Measurements from ENCODE around the gene MERTK. TPM values are rescaled to one million over a fixed set of nuclear protein-coding genes. Genes with fewer than 3 reads are reported as not detected.
"Not testable (repeated sequence)": the region's sequence is repeated elsewhere in the genome, so short reads cannot be mapped to it uniquely, and the experiment has no call there.

Gene MERTK
- 0.29 TPM in 2 replicates for total RNA-seq

DNA sequence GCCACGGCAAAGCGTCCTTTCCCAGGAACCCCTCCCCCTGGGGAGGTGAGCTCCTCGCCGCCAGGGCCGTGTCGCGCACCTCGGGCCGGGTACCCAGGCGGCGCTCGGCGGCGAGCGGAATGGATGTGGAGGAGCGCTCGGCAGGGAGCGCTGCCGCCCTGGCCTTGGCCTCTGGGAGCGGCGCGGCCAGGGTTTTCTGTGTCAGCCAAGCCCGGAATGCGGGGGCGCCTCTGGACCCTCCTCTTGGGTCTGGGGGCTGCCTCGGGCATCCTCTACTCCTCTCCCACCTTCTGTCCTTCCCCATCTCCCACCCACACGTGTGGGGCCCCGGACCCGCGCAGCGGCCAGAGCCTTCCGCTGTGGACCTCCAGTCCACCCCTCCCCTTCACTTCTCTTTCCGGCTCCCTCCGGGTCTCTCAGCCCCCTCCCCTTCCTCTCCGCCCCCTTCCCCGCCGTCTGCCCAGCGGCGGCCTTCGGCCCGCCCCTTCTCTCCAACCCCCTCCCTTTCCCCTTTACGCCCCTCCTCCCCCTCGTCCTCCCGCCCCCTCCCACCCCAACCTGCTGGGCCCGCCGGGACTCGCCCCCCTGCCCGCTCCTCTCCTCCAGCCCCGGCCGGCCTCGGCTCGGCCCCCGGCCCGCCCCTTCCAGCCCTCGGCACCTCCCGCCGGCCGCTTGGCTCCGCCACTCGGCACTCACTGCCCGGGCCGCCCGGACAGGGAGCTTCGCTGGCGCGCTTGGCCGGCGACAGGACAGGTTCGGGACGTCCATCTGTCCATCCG is at the start of gene MERTK:
Gene MERTK, plus strand, starts transcription at position 684 of the 779 bp plus-strand sequence. CDS start 129 bp downstream, outside the sequence.
- intact Hi-C loops (cut with micrococcal nuclease), result loop anchor here (1.0 to 5.0 kb wide), 2 partner anchors 14 to 684 kb away; partner anchors contain the start of genes ANAPC1 and CHCHD5

DNA sequence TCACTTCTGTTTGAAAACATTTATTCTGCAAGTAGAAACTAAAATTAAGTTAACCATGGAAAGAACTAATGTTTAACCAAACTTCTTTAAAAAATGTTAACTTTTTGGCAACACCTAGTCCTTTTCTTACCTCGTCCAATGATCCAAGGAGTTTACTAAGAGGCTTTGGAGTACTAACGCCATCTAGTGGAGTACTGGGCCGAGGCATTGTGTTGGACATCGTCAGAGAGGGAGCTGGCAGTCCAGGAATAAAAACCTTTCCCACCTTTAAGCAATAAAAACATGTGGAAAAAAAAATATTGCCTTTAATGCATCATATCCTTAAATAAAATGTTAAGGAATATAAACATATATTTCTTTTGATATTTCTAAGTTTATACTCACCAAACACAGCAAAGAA is 47.8 kb upstream of the MERTK start:
- intact Hi-C loops (cut with micrococcal nuclease), result not testable (repeated sequence)

DNA sequence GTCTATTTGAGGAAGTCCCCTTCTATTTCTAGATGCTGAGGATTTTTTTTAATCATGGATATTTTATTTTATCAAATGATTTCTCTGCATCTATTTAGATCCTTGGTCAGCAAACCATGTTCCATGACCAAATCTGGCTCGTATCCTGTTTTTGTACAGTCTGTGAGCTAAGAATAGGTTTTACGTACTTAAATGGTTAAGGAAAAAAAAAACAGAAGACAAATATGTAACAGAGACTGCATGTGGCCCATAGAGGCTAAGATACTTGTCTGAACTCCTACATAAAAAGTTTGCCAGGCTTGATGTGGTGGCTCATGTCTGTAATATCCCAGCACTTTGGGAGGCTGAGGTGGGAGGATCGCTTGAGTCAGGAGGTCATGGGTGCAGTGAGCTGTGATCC is 45.9 kb upstream of the MERTK start:
- intact Hi-C loops (cut with micrococcal nuclease), result not testable (repeated sequence)

DNA sequence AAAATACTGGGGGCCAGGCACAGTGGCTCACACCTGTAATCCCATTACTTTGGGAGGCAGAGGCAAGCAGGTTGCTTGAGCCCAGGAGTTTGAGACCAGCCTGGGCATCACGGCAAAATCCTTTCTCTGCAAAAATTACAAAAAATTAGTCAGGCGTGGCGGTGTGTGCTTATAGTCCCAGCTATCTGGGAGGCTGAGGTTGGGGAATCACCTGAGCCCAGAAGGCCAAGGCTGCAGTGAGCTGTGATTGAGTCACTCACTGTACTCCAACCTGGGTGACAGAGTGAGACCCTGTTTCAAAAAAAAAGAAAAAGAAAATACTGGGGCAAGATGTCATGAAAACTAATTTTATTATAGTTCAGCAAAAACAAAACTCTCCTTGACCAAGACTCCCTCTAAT is 38.4 kb upstream of the MERTK start:
- intact Hi-C loops (cut with micrococcal nuclease), result not testable (repeated sequence)

DNA sequence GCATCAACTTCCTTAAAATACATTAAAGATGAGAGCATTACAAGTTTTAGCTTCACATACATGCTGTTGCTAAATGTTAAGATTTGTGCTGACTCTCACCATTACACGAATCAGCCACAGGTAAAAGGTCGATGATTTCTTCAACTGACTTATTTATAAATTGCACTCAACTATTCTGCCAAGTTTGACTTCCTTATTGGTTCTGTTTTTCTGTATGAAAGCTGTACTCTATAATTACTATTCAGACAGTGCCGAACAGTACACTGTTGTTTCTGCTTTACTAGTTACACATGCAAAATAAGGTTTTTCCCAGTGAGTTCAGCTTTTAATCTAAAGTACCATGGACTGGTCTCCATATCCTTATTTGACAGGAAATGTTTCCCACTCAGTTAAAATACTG is 33.3 kb upstream of the MERTK start:
- intact Hi-C loops (cut with micrococcal nuclease), result not testable (repeated sequence)

DNA sequence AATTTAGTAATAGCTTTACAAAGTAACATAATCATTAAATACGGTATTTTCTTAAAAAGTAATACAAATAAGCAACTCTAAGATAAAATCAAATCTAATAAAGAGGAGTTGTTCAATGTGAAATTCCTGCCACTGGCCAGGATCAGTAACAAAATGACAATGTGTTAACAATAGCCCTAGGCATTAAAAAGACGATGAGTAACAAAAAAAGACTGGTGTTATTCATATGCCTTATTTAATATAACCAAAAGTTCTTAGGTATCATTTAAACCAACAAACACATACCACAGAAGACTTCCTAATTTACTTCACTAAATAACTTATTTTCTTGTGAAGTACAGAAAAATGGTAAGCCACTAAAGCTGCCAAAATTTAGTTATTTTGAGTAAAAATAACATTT is 25.6 kb upstream of the MERTK start:
- intact Hi-C loops (cut with micrococcal nuclease), result not testable (repeated sequence)

DNA sequence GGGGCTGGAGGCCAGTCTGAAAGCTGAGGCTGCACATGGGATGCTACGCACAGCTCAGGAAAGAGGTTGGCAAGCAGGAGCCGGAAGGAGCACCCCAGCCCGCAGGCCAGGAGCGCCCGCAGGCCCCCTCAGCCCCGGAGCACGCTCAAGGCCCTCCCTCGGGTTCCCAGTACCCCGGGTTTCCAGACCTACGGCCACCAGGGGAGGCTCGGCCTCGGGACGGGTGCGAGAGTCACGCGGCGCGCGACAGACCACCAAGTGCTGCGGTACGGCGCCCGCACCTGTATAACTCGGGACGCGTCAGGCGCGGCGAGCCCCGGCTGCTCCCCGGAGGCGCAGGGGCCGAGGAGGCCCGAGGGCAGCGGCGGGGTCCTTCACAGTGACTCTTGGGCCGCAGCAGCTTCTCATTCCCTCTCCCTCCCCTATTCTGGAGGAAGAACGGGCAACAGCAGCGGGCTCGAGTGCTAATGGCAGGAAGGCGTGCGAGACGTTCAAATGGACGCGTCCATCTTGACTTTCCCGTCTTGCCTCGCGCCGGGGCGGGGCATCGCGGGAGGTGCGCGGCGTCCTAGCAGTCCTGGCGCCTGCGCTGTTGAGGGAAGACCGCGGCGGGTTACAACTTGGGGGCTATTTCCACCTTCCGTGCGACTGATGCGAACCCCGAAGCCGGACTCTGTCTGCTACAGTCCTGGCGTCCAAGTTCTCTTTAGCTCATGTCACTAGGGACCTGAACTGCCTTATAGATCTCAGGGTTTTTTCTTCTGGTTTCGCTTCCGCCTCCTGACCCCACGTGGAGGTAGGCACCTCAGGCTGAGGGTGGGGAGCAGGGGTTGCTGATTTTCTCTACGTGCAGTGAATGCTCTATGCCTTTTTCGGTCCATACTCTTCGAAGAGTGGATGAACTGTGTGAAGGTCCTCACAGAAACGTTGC is 14.5 kb upstream of the MERTK start, which contains the start of gene ANAPC1:
Gene ANAPC1, minus strand, starts transcription at position 533 of the 931 bp plus-strand sequence. CDS start 3,368 bp downstream, outside the sequence.
- intact Hi-C loops (cut with micrococcal nuclease), result loop anchor here (1.0 to 5.0 kb wide), 8 partner anchors 14 to 1207 kb away; partner anchors contain the start of genes BUB1, CHCHD5, MERTK and POLR1B

DNA sequence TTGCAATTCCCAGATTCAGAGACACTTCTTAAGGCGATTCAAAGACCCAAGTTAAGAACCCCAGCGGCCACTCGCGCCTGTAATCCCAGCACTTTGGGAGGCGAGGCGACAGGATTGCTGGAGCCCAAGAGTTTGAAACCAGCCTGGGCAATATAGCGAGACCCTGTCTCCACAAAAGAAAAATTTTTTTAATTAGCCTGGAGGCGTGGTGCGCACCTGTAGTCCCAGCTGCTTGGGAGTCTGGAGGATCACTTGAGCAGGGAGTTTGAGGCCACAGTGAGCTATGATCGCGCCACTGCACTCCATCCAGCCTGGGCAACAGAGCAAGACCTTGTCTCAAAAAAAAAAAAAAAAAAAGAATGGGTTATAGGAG is 13.8 kb upstream of the MERTK start:
- intact Hi-C loops (cut with micrococcal nuclease), result loop anchor here (1.0 to 5.0 kb wide), 8 partner anchors 14 to 1207 kb away; partner anchors contain the start of genes BUB1, CHCHD5, MERTK and POLR1B

DNA sequence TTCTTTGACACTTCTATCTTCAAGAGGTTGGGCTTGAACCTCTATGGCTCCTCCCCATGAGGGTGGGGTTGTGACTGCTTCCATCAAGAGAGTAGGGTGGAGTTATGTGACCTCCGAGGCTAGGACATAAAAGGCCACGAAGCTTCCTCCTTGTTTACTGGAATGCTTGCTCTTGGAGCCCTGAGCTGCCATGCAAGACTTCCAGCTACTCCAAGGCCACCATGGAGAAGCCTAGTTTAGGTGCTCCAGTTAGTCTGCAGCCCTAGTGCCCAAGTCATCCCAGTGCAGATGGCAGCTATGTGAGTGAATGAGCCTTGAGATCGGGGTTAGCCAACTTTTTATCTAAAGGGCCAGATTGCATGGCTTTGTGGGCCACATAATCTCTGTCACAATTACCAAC is 2.4 kb upstream of the MERTK start:
- intact Hi-C loops (cut with micrococcal nuclease), result loop anchor here (5.0 kb wide), 1 partner anchor 686 kb away; the partner anchor contains the start of gene CHCHD5

DNA sequence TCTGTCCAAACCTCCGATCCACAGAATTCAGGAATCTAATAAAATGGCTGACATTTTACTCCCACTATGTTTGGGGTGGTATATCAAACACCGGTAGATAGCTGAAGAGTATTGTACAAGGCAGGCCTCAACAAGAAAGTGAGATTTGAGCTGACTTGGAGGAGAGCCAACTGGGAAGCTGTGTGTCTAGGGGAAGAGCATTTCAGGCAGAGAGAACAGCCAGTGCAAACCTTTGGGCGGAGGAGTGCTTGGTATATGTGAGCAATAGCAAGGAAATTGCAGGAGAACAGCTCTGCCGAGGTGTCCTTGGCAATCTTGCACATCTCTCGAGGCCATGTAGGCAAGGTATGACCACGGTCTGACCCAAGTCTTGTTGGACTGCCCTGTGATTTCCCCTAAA is 1.8 kb upstream of the MERTK start:
- intact Hi-C loops (cut with micrococcal nuclease), result loop anchor here (5.0 kb wide), 1 partner anchor 686 kb away; the partner anchor contains the start of gene CHCHD5

DNA sequence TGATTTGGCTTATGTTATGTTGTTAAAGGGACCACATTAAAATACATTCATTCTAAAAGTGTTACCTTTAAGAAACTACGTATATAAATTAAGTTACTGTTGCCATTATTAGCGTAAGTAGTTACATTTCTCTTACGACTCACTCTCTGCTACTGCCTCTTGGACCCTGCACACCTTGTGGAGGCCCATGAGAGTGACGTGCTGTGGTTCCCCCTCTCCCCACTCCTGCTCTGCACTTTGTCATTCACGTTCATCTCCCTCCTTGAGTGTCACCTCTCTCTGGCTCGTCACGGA is 830 bp upstream of the MERTK start:
- intact Hi-C loops (cut with micrococcal nuclease), result loop anchor here (5.0 kb wide), 1 partner anchor 685 kb away; the partner anchor contains the start of gene CHCHD5

DNA sequence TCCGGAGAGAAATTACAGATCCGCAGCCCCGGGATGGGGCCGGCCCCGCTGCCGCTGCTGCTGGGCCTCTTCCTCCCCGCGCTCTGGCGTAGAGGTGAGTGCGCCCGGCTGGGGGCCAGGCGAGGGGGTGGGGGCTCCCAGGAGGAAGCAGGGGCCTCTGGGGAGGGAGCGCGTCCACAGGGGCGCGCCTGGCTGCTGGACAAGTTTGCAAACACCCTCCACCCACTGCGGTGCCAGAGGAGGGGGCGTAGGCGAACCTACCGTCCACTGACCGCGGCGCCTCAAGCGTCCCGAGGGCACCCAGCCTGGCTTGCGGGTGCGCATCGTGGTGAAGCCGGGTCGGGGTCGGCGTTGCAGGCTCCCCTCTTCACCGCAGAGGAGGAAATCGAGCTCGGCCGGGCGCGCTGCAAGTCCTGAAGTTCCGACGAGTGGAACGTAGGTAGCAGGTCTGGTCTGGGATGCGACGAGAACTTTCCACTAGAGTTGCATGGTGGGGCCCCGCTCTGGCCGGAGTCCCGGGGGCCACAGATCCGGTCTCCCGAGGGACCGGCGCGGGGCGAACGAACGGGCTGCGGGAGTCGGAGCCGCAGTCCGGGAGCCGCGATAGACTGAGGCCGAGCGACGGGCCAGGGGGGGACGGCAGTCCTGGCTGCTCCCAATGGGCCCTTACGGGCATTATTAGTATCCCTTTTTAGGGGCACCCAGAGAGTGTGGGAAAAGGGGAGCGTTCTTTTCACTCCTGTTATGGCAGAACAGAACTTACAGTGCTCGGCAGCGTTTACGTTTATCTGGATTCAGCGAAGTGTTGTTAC is 502 bp downstream of the MERTK start:
- intact Hi-C loops (cut with micrococcal nuclease), result loop anchor here (1.0 to 5.0 kb wide), 2 partner anchors 15 to 683 kb away; partner anchors contain the start of genes ANAPC1 and CHCHD5

DNA sequence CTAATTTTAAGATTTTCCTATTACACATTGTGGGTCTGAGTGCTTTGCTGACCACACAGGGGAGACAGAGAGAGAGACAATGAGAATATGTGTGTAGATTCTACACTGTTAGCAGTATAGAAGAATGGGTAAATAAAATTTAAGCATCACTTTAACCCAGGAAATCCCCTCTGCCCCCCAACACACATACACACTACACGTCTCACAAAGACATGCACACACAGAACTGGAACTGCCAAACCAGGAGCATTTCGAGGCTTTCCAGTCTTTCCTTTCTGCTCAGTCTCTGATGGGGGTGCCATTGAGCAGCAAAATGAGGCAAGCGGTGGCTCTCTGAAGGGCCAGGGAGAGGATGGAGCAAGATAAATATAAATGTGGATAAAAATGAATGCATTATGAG is 2.5 kb downstream of the MERTK start:
- intact Hi-C loops (cut with micrococcal nuclease), result no loop called here

DNA sequence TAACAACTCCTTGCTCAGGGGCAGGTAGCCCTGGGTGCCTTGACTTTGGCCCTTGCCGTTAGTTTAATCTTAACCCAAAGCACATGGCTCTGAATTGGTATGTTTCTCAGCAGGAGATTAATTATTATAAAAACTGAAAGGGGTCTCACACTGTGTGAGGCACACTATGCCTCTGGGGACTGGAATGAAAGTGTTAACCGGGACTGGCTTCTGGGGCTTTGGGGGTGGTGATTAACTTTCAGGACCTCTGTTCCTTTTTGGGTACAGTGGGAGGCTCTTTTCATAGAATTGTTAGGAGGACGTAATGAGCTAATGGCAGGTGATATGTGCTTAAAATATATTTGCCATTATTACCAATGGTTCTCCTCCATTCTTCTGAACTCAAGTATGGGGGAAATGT is 5.1 kb downstream of the MERTK start:
- intact Hi-C loops (cut with micrococcal nuclease), result no loop called here

DNA sequence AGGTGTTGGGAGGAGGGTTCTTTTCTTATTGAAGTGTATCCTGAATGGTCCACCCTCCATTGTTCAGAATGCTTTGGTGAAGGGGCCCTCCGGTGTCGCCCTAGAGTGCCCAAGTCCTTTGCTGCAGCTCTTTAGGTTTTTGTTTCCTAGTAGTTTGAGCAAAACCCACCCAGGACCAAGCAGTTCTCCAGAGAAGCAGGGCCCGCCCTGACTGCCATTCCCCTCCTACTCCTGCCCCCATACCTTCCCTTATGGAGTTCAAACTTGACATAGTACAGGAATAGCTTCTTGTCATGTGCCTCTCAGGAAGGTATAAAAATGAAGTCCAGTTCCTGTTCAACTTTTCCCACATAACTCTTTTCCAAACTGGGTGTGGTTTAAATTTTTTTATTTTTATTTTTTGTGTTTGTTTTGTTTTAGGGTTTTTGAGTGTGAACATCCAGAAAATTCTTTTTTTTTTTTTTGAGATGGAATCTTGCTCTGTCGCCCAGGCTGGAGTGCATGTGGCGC is 5.6 kb downstream of the MERTK start:
- intact Hi-C loops (cut with micrococcal nuclease), result no loop called here

DNA sequence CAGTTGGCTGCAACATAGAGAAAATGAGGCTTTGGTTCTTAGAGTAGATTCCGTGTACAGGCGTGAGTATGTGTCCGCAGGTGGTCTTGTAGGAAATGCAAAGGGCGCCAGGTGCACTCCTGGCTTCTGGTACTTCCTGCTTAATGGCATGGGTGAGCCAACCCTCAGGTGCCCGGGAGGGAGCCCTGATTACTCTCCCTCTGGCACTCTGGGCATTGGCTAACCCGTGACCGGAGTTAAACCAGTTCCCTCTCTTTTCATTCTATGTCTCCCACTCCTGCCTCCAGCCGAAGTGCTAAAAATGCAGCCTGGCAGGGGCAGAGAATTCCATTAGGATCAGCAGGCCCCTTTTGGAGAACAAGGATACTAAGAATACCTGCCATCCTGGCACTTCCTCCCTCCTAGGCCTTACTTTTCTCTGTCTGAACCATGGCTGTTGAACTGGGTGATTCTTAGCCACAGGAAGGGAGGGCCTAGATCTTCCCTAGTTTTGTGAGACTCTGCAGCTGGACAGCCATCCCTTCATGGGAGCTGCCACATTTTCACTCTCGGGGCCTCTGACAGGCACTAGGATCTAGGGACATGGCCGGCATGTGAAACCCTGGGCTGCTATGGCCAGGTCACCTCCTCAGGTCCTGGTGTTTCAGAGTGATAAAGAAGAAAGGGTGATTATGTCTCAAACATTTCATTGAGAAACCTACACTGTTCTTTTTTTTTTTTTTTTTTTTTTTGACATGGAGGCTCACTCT is 6.5 kb downstream of the MERTK start:
- intact Hi-C loops (cut with micrococcal nuclease), result no loop called here

DNA sequence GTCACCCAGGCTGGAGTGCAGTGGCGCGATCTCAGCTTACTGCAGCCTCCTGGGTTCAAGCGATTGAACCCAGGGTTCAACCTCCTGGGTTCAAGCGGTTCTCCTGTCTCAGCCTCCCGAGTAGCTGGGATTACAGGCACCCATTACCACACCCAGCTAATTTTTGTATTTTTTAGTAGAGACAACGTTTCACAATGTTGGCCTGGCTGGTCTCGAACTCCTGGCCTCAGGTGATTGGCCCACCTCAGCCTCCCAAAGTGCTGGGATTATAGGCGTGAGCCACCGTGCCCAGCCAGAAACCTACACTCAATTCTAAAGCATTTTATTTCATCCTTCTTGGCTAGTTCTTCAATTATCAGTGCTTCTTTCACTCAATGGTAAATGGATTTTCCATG is 7.1 kb downstream of the MERTK start:
- intact Hi-C loops (cut with micrococcal nuclease), result not testable (repeated sequence)

DNA sequence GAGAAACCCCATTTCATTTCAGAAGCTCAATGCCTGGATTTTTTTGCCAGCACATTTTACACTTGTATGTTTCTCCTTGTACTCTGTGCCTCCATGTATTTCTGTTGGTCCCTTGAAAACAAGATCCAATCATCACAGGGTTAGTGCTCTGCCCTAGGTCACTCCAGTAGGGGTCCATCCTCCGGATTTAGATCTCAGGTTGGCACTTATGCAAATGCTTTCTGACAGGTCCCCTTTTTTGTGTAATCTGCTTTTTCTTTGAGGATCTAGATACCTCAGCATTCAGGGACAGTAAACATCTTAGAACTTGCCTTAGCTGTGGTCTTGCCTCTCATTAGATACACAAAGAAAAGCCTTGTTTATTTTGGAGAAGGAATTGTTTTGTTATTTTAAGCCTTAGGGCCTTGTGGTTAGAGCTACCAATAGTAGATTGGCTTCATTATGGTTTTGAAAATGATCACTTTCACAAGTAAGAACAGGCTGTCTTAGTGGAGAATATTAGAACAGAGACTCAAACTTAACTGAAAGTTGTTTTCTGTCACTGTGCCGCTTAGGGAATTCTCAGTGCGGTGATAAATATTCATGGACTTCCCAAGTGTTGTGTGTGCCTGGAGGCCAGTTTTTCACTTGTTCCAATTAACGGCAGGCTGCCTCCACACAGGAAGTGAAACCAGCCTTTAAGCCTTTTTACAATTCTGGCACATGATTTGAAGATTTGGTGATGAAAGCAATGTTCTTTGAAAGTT is 7.8 kb downstream of the MERTK start:
- intact Hi-C loops (cut with micrococcal nuclease), result no loop called here

DNA sequence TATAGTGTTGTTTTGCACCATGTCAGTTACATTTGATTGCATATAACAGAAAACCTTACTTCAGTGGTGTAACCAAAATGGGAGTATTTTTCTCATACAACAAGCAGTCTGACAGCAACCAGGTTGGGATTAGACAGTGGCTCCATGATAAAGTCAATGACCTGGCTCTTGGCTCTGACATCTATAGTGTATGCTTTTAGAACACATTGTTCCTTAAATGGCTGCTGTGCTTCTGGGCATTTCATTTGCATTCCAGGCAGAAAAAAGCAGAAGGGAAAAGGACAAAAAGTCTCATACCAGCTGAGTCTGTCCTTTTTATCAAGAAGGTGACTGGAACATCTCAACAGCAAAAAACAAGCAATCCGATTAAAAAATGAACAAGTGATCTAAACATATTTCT is 10.2 kb downstream of the MERTK start:
- intact Hi-C loops (cut with micrococcal nuclease), result no loop called here
